Thyroid gland (tissue), 4 donors: ENCODE data around the gene ALDH1L1. TPM values are rescaled to one million over a fixed set of nuclear protein-coding genes. Genes with fewer than 3 reads are reported as not detected.

Experiments
- DNase-seq, 2 donors: peaks; one replicate each; pipeline ENCODE4 v3.0.0-alpha.2; 2019
- H3K27ac ChIP-seq, 3 donors: fragments of 200-600 bp; sonication (generic); 1 replicate in 2 of 3; 2 replicates in 1 of 3; pipeline ENCODE4 v1.5.1; 2016 to 2019; ENCODE audit warnings: mild to moderate bottlenecking in 1 of 3, moderate library complexity in 1 of 3
- H3K27me3 ChIP-seq: fragments of 200-600 bp; sonication (generic); one replicate; pipeline ENCODE4 v1.5.1; 2019
- H3K36me3 ChIP-seq, 2 donors: fragments of 200-600 bp; sonication (generic); one replicate each; pipeline ENCODE4 v1.5.1; 2016 to 2019
- H3K4me1 ChIP-seq, 2 donors: fragments of 200-600 bp; sonication (generic); one replicate each; pipeline ENCODE4 v1.5.1; 2017 to 2019
- H3K4me3 ChIP-seq, 3 donors: fragments of 200-600 bp; sonication (generic); replicated peaks in 1 of 3; 1 replicate in 2 of 3; 2 replicates in 1 of 3; pipeline ENCODE4 v1.5.1; 2016; ENCODE audit warnings: mild to moderate bottlenecking in 1 of 3
- H3K9me3 ChIP-seq: fragments of 200-600 bp; sonication (generic); one replicate; pipeline ENCODE4 v1.5.1; 2017
- CTCF ChIP-seq, 6 experiments: fragments of 200-600 bp in 3 of 6; fragments of 450-650 bp in 3 of 6; sonication (generic) in 3 of 6; IDR thresholded peaks; one replicate each; pipeline ENCODE4 v1.5.1; 2016 to 2019; ENCODE audit warnings: antibody characterized with exemption in 6 of 6, mild to moderate bottlenecking in 2 of 6, inconsistent platforms in 1 of 6, moderate library complexity in 1 of 6
- POLR2A ChIP-seq, 2 donors: fragments of 450-650 bp; IDR thresholded peaks; one replicate each; pipeline ENCODE4 v1.6.1; 2017; ENCODE audit warnings: antibody characterized with exemption in 2 of 2, mild to moderate bottlenecking in 2 of 2, moderate library complexity in 1 of 2
- WGBS, 2 donors: methylation state at CpG; one replicate each; pipeline ENCODE4 v1.1.5; 2017; 5-methylcytosine and 5-hydroxymethylcytosine counted together
- intact Hi-C: fragments of 100-400 bp; cut with DNase I; formaldehyde crosslinking; loops from one replicate; pipeline ENCODE4 v1.15.1; 2023
- total RNA-seq, 4 donors: library from RNA; depleted of rRNA; stranded (reverse); fragments of >200 nt; gene quantifications; one replicate each; pipeline ENCODE4 v1.2.3, GENCODE V29; 2016

Gene ALDH1L1
- total RNA-seq, 4 donors from 2014 or later = 2.1 to 12.1 (median 6.1) TPM

- WGBS, 2 donors = 47 to 60% methylated on average over 9 to 11 of the region's 11 CpGs
- no peaks in the 10 kb centered on the region for H3K36me3 ChIP-seq
- H3K27ac ChIP-seq = no peak overlapping the region
- no peak overlapping the region for H3K4me3 ChIP-seq
- H3K27me3 ChIP-seq = no peaks in the 10 kb centered on the region
- peaks cover 9 to 26% of the 10 kb centered on the region in 2 donors for H3K4me1 ChIP-seq
- no peaks in the 10 kb centered on the region for H3K9me3 ChIP-seq
- intact Hi-C loops = no loop called here
- TF ChIP-seq POLR2A (IDR thresholded peaks at IDR 0.05) (no peak), CTCF (IDR thresholded peaks at IDR 0.05) (no peak)
- peak; percentile 91 to 92 for DNase-seq
Observed at GRCh38 chr3:126208606-126209256, 28.3 kb upstream of the ALDH1L1 start.

- no peak for DNase-seq
- Histone ChIP-seq H3K9me3 (no peaks in the 10 kb centered on the region), H3K27me3 (no peaks in the 10 kb centered on the region), H3K4me1 (peaks cover 5 to 20% of the 10 kb centered on the region in 2 donors), H3K4me3 (no peak overlapping the region), H3K27ac (no peak overlapping the region), H3K36me3 (no peaks in the 10 kb centered on the region)
- whole genome bisulfite sequencing, 2 donors = 56 to 76% methylated on average over 2 of the region's 2 CpGs
- no peak for TF ChIP-seq POLR2A (IDR thresholded peaks at IDR 0.05)
- no peak for TF ChIP-seq CTCF (IDR thresholded peaks at IDR 0.05)
- intact Hi-C loops = no loop called here
Observed at GRCh38 chr3:126208182-126208581, 27.8 kb upstream of the ALDH1L1 start.

GRCh38 chr3:126207166-126207565 is 26.8 kb upstream of the ALDH1L1 start:
- Histone ChIP-seq H3K27ac (no peak overlapping the region), H3K9me3 (no peaks in the 10 kb centered on the region), H3K4me3 (no peak overlapping the region), H3K4me1 (peaks cover 0 to 12% of the 10 kb centered on the region in 2 donors), H3K27me3 (no peaks in the 10 kb centered on the region), H3K36me3 (no peaks in the 10 kb centered on the region)
- WGBS, 2 donors = 85 to 95% methylated on average over 5 of the region's 5 CpGs
- intact Hi-C loops = no loop called here
- TF ChIP-seq CTCF (IDR thresholded peaks at IDR 0.05) = no peak
- no peak for DNase-seq

GRCh38 chr3:126205717-126206655 is 25.6 kb upstream of the ALDH1L1 start:
- H3K9me3 ChIP-seq = no peaks in the 10 kb centered on the region
- no peaks in the 10 kb centered on the region for H3K36me3 ChIP-seq
- H3K4me1 ChIP-seq = peaks cover 0 to 12% of the 10 kb centered on the region in 2 donors
- no peak overlapping the region for H3K4me3 ChIP-seq
- TF ChIP-seq CTCF (IDR thresholded peaks at IDR 0.05) (no peak), POLR2A (IDR thresholded peaks at IDR 0.05) (no peak)
- H3K27ac ChIP-seq = peak overlapping the region in 1 of 3 donors; percentile 5
- 68 to 69% methylated on average over 3 of the region's 3 CpGs for WGBS, 2 donors
- H3K27me3 ChIP-seq = no peaks in the 10 kb centered on the region
- no peak for DNase-seq
- intact Hi-C loops = no loop called here

- Histone ChIP-seq H3K9me3 (no peaks in the 10 kb centered on the region), H3K36me3 (no peaks in the 10 kb centered on the region), H3K4me1 (no peaks in the 10 kb centered on the region), H3K27me3 (no peaks in the 10 kb centered on the region), H3K4me3 (no peak overlapping the region), H3K27ac (no peak overlapping the region)
- 42 to 49% methylated on average over 4 of the region's 4 CpGs for WGBS, 2 donors
- DNase-seq = no peak
- intact Hi-C loops = no loop called here
- TF ChIP-seq CTCF (IDR thresholded peaks at IDR 0.05) = no peak
- TF ChIP-seq POLR2A (IDR thresholded peaks at IDR 0.05) = no peak
Observed at GRCh38 chr3:126202680-126203079, 22.3 kb upstream of the ALDH1L1 start.
